ENCODE data around the gene PTGES3.
"Not testable (repeated sequence)": the region's sequence is repeated elsewhere in the genome, so short reads cannot be mapped to it uniquely, and the experiment has no call there.

Gene PTGES3

GRCh38 chr12:56648023-56648422 is 40.1 kb downstream of the PTGES3 start:
- DNase-seq: not testable (repeated sequence)

GRCh38 chr12:56645717-56646446 is 42.2 kb downstream of the PTGES3 start, which contains the start of gene ATP5F1B:
ATP5F1B (minus strand) TSS chr12:56645984; CDS start chr12:56645963, 21 bp downstream.
- peak; percentile 89 to 92 for DNase-seq

DNA sequence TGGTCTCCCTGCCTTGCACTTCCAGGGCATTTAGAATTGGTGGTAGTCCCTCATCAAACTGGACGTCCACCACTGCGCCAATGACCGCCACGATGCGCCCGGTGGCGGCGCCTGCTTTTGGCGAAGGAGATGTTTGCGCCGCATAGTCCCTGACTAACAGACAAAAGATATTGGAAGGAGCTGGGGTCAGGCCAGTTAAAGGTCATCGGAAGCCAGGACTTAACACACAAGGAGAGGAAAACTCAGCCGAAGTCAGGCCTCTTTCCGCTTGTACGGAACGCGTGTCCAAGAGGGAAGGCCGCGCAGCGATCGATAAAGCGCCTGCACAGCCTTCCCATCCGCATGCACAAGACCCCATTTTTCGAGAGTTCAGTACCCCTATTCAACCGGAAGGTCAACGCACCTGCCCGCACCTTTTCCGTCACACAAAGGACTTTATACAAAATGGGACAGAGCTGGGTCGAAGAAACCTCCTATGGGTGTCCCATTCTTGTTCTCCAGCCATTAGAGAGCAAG is 42.8 kb downstream of the PTGES3 start:
- DNase-seq: no peak

DNA sequence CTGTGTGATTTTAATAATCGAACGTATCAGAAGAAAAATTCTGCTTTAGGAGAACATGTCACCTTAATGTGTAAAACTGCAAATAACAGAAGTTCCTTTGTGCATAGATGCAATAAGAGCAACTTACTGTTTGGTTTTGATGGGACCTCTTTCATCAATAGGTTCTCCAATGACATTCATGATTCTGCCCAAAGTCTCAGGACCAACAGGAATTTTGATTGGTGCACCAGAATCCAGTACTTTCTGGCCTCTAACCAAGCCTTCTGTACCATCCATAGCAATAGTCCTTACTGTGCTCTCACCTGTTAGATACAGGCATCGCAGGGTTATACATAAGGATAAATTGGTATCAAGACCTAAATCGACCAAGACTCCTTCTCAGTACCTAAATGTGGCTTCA is 43.4 kb downstream of the PTGES3 start:
- no peak for DNase-seq

GRCh38 chr12:56641219-56641618 is 46.9 kb downstream of the PTGES3 start:
- no peak for DNase-seq

- DNase-seq: no peak
Observed at GRCh38 chr12:56637621-56638020, 50.5 kb downstream of the PTGES3 start.

DNA sequence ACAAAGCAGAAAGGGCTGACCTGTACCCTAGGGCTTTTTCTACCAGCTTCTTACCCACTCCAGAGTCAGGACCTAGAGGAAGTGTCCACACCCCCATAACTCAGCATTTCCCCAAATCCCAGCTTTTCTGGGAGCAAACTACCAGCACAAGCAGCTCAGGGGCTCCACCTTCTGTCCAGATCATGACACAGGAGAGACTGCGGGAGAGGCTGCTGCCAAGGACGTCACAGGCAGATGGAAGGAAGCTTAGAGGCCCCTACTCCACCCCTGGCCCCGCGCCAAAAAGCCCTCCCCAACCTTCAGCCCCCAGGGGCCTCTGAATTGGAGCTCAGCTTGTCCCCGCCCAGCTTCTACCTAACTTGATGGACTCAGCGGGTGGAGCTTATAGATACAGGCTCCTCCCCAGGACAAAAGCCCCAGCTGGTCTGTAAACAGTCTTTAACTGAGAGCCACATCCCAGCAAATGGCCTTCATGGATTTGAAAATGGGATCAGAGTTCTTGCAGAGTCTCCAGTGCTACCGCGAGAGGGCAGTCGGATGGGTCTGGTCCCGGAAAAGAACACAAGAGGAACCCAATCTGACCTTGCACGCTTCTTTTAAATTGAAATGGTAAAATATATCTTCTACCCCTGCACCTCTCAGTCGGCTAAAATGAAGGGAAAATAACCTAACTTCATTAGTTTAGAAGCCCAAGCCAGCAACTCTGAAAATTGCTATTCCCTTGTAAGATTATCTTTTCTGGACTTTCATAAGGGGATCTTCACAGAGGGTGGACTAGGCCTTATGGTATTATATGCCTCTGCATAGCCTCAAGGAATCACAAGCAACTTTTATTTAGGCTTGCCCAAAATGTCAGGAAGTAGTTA is 51.2 kb downstream of the PTGES3 start:
- peak; percentile 92 to 95 for DNase-seq

- peak; percentile 92 for DNase-seq
Observed at GRCh38 chr12:56635806-56636674, 52.0 kb downstream of the PTGES3 start.

DNA sequence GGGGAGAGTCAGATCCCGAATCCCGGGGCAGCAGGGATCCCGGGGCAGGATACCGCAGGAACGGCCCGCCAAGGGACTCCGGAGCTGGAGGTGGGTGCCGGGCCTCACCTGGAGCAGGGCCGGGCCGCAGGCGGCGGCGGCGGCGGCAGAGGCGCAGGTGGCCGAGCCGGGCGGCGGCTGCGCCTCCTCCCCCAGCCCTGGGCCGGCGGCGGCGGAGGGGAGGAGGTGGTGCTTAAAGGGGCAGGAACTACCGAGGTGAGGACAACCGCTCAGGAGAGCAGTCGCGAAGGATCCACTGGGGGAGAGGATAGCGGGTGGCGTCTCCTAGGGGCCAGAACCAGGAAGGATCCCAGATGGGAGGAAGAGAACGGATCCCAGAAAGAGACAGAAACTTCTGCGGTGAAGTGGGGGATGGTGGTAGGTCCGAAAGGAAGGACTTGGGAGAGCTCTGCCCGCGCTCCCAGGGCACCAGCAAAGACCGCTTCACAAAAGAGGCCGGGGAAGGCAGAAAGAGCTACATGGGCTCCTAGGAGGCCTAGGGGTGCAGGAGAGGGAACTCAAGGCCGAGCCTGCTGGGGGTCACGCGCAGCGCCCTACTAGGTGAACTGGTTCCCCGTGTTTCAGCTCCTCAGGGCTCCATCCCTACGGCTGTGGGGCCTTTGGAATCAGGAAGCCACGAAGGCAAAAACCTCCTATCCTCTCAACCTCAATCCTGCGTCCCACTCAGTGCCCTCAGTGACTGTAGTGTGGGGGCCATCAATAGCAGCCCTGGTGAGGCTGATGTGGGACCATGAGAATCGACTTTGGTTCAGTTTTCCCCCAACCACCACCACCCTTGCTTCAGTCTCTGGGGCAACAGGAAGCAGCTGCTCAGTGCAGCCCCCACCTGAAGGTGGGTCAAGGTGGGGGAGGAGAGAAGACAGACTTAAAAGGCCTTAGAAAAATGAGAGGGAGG is 53.0 kb downstream of the PTGES3 start:
- DNase-seq: peak; percentile 71 to 76

- DNase-seq: peak in 1 of 2 experiments; percentile 46
Observed at GRCh38 chr12:56634242-56634836, 53.7 kb downstream of the PTGES3 start.

DNA sequence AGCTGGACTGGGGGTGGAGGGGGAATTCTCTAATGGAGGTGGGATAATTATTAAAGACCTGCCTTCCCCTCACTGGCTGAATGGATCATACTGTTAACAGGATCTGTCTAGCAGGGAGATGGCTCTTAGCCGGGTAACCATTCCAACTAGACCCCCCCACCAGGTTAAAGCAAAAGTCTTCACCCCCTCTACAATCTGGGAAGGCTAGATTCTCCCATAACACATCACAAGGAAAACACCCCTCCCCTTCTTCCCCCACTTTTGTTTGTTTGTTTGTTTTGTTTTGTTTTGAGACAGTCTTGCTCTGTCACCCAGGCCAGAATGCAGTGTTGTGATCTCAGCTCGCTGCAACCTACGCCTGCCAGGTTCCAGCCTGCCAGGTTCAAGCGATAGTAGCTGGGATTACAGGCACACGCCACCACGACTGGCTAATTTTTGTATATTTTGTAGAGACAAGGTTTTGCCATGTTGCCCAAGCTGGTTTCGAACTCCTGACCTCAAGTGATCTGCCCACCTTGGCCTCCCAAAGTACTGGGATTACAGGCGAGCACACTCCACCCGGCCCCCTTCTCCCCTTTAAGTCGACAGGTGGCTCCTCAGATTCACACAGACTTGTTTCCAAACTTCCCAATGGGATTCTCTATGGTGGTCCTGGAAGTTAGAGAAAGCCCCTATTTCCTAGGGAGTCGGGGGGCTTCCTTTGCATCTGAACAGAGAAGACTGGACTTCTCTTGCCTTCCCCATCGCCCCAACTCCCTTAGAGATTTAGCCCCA is 54.4 kb downstream of the PTGES3 start:
- no peak for DNase-seq

DNA sequence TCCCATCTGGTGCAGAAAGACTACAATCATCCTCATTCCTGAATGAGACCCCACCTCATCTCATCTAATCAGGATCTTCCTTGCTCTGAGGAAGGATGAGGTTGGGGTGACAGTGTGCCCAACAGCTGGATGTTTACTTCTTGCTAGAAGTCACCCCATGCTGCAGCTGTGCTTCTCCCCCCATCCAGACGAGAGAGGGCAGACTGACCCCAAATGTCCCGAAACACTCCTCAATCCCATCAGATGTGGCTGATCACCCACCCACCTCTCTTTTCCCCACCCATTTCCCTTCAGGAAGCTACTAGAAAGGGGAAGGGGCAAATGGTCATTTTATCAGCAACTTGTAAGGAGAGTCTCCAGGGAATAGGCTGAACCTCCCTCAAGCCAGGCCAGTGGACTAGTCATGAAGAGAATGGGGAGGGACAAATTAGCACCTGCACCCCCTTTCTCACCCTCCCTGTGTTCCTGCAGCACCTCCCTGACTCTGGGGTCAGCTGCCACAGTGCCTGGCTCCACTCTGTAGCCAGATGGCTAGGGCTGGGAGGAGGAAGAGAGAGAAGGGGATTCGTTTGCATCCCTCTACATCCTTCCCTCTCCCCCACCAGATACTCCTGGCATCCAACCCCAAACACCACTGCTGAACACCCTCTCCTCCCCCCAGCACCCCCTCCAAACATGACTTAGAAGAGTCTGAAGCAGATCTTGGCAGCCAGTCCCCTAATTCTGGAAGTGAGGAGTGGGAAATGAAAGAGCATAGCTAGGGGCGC is 55.2 kb downstream of the PTGES3 start:
- no peak for DNase-seq

DNA sequence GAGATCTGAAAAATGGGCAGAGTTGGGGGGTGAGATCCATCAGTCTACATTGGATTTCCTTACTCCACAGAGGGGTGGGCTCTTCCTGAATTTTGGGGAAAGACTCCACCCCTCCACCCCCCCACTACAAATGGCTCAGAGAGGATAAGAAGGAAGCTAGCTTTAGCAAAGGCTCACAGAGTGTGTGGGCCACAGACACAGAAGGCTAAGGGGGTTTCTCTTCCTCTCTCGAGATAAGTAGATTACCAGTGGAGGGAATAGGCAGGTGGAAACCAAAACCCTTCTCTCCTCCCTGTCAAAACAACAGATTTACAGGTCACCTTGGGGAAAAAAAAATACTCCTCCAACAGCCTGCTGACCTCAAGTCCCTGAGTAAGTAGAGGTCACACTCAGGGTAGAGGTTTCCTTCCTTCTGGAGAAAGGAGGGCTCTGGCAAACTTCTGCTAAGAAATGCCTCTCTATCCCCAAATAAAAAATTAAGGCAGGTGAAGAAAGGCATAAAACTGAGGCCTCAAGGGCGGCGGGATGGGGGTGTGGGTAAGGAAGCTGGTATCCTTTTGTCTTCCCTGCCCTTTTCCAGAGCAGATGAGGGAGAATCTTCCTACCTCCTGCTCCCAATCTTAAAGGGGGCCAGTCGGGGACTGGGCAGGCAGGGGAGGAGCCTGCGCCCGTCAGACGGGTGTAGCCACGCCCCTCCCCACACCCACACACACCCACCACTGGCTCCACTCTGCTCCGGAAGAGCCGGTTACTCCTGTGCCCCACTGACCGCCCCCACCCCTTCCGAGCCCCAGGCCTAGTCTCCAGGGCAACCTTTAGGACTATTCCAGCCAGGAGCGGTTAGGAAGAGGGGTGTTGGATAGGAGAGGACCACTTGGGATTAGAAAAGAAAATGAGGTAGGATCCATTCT is 56.0 kb downstream of the PTGES3 start:
- DNase-seq: peak; percentile 68 to 73

GRCh38 chr12:56630180-56630632 is 57.9 kb downstream of the PTGES3 start, which contains the start of gene BAZ2A:
BAZ2A (minus strand) TSS chr12:56630326; CDS start chr12:56617530, 12,796 bp downstream.
- DNase-seq: peak; percentile 86 to 89

GRCh38 chr12:56629459-56630179 is 58.5 kb downstream of the PTGES3 start:
- DNase-seq: peak; percentile 50 to 58

DNA sequence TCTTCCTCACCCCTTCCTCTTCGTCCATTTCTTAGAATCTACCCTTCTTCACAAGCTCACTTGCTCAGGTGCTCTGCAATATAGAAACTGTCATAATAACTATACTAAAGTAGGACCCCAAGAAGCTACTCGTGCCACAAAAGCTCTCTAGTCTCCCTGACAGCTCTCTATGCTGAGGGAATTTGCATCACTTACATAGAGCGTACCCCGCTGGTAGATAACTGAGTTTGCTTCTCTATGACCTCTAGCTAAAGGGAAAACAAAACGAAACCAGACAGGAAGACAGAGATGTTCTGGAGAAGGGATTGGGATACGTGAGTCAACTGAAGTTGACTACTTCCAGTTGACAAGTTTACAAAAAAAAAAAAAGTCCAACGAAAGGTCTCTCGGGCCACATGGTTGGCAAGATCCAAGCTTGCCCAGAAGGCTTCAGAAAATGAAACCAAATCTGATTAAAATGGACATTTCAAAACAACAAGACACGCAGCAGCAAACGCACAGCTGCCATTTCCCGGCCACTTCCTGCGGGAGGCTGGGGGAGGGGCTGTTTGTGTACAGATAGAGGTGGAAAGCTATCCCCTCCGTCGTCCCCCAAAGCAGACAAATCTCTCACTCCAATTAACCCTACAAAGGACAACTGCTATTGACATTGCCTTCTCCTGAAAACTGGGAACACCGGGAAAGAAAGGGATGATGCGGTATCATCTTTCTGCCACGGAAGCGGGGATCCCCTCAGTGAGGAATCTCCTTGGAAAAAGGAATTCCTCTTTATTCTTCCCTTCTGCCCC is 59.2 kb downstream of the PTGES3 start:
- DNase-seq: peak; percentile 68 to 73

Measured in activated CD4-positive, alpha-beta T cell treated with anti-CD3 and anti-CD28 coated beads, Interleukin-2, amount 50 U/mL, for 48 hours (primary cell).